GM23248 (cell line): ENCODE data around the gene GABRB3. TPM values are rescaled to one million over a fixed set of nuclear protein-coding genes. Genes with fewer than 3 reads are reported as not detected.

Experiments
- DNase-seq: peaks from one replicate; pipeline ENCODE4 v3.0.0-alpha.2; 2015
- H2AFZ ChIP-seq: fragments of 200-600 bp; sonication (generic); 2 replicates; pipeline ENCODE4 v1.6.1; 2016; ENCODE audit warnings: antibody characterized with exemption
- H3F3A ChIP-seq: fragments of 200-600 bp; sonication (generic); 2 replicates; pipeline ENCODE4 v1.6.1; 2016; ENCODE audit warnings: mild to moderate bottlenecking, antibody characterized with exemption, mixed run types; ENCODE audit not compliant: insufficient read depth
- H3K27ac ChIP-seq: fragments of 200-600 bp; sonication (generic); 2 replicates; pipeline ENCODE4 v1.5.1; 2016; ENCODE audit warnings: mild to moderate bottlenecking
- H3K27me3 ChIP-seq: fragments of 200-600 bp; sonication (generic); replicated peaks from 2 replicates; pipeline ENCODE4 v1.6.1; 2016; ENCODE audit warnings: mild to moderate bottlenecking; ENCODE audit not compliant: insufficient read depth
- H3K36me3 ChIP-seq: fragments of 200-600 bp; sonication (generic); 2 replicates; pipeline ENCODE4 v1.6.1; 2016; ENCODE audit warnings: low read depth, mild to moderate bottlenecking
- H3K4me1 ChIP-seq: fragments of 200-600 bp; sonication (generic); 2 replicates; pipeline ENCODE4 v1.6.1; 2016; ENCODE audit warnings: mild to moderate bottlenecking; ENCODE audit not compliant: insufficient read depth
- H3K4me2 ChIP-seq: fragments of 200-600 bp; sonication (generic); one replicate; pipeline ENCODE4 v1.6.1; 2016; ENCODE audit warnings: mild to moderate bottlenecking; ENCODE audit not compliant: unreplicated experiment
- H3K4me3 ChIP-seq: fragments of 200-600 bp; sonication (generic); 2 replicates; pipeline ENCODE4 v1.5.1; 2016; ENCODE audit warnings: mild to moderate bottlenecking
- H3K79me2 ChIP-seq: fragments of 200-600 bp; sonication (generic); 2 replicates; pipeline ENCODE4 v1.6.1; 2016; ENCODE audit warnings: mild to moderate bottlenecking; ENCODE audit not compliant: insufficient read depth
- H3K9ac ChIP-seq: fragments of 200-600 bp; sonication (generic); 2 replicates; pipeline ENCODE4 v1.6.1; 2016; ENCODE audit warnings: mild to moderate bottlenecking
- H3K9me2 ChIP-seq: fragments of 200-600 bp; sonication (generic); 2 replicates; pipeline ENCODE4 v1.6.1; 2016; ENCODE audit warnings: mixed run types, mild to moderate bottlenecking, moderate library complexity; ENCODE audit not compliant: insufficient read depth
- H3K9me3 ChIP-seq: fragments of 200-600 bp; sonication (generic); one replicate; pipeline ENCODE4 v1.6.1; 2017; ENCODE audit warnings: low read depth
- H4K20me1 ChIP-seq: fragments of 200-600 bp; sonication (generic); 2 replicates; pipeline ENCODE4 v1.6.0; 2016; ENCODE audit not compliant: insufficient read depth
- EZH2 ChIP-seq: fragments of 200-600 bp; sonication (generic); IDR thresholded peaks from 2 replicates; pipeline ENCODE4 v1.6.1; 2018; ENCODE audit warnings: antibody characterized with exemption, mild to moderate bottlenecking; ENCODE audit not compliant: insufficient read depth, poor library complexity, severe bottlenecking
- EZH2phosphoT487 ChIP-seq: fragments of 200-600 bp; sonication (generic); IDR thresholded peaks from 2 replicates; pipeline ENCODE4 v1.6.1; 2018; ENCODE audit warnings: antibody characterized with exemption, moderate library complexity, mild to moderate bottlenecking, low read depth; ENCODE audit not compliant: insufficient read depth
- WGBS, 2 experiments: methylation state at CpG; one replicate each; pipeline ENCODE4 v1.1.6; 2015 to 2017; ENCODE audit warnings: low lambda C conversion rate in 2 of 2, low coverage in 1 of 2; ENCODE audit errors: missing lambda C conversion rate in 2 of 2; 5-methylcytosine and 5-hydroxymethylcytosine counted together
- in situ Hi-C: fragments of 300-500 bp; cut with MboI; formaldehyde crosslinking; loops from 2 replicates; pipeline ENCODE4 v1.15.0; 2020
- polyA plus RNA-seq: library from polyadenylated mRNA; unstranded; fragments of >200 nt; fragmentation: Nextera tagmentation; extraction: Ambion mirVana; gene quantifications from 2 replicates; pipeline ENCODE4 v1.2.1, GENCODE V29; 2016
- total RNA-seq: library from RNA; depleted of rRNA; stranded (reverse); fragments of >200 nt; shearing (Covaris generic); gene quantifications from 2 replicates; pipeline ENCODE4 v1.2.3, GENCODE V29; 2014; rRNA removed

GABRB3 gene
- total and polyA plus RNA-seq, 2 experiments from 2014 or later: 0.15 TPM; not detected in 1

GRCh38 chr15:26516102-26516980, 256.5 kb downstream of the GABRB3 start:
- TF ChIP-seq EZH2phosphoT487: no peak
- no peak for TF ChIP-seq EZH2
- no peak overlapping the region for H2AFZ ChIP-seq
- DNase-seq: no peak
- in situ Hi-C loops: no loop called here
- H3K9me3 ChIP-seq: no peaks in the 10 kb centered on the region
- H3K9me2 ChIP-seq: no peaks in the 10 kb centered on the region
- H3K4me2 ChIP-seq: no peak overlapping the region
- no peaks in the 10 kb centered on the region for H3K4me1 ChIP-seq
- no peak overlapping the region for H3K4me3 ChIP-seq
- H3K79me2 ChIP-seq: no peaks in the 10 kb centered on the region
- H3K36me3 ChIP-seq: no peaks in the 10 kb centered on the region
- no peak overlapping the region for H3K27ac ChIP-seq
- H4K20me1 ChIP-seq: no peaks in the 10 kb centered on the region
- H3K27me3 ChIP-seq: no peaks in the 10 kb centered on the region
- 33 to 43% methylated on average over 16 of the region's 16 CpGs for WGBS, 2 experiments
- H3K9ac ChIP-seq: no peak overlapping the region
- H3F3A ChIP-seq: no peaks in the 10 kb centered on the region

- no peaks in the 10 kb centered on the region for H3F3A ChIP-seq
- no peaks in the 10 kb centered on the region for H3K9me2 ChIP-seq
- in situ Hi-C loops: no loop called here
- no peaks in the 10 kb centered on the region for H4K20me1 ChIP-seq
- no peak overlapping the region for H3K9ac ChIP-seq
- no peak overlapping the region for H3K27ac ChIP-seq
- no peaks in the 10 kb centered on the region for H3K27me3 ChIP-seq
- H3K4me3 ChIP-seq: no peak overlapping the region
- H3K4me2 ChIP-seq: no peak overlapping the region
- H3K36me3 ChIP-seq: no peaks in the 10 kb centered on the region
- no peaks in the 10 kb centered on the region for H3K9me3 ChIP-seq
- H2AFZ ChIP-seq: no peak overlapping the region
- TF ChIP-seq EZH2phosphoT487 (no peak), EZH2 (no peak)
- no peaks in the 10 kb centered on the region for H3K79me2 ChIP-seq
- DNase-seq: no peak
- no peaks in the 10 kb centered on the region for H3K4me1 ChIP-seq
Measured at GRCh38 chr15:26504009-26504408, 268.9 kb downstream of the GABRB3 start.

Other genes with a start within 250 kb of the GABRB3 start
- gene GABRA5, start 94.0 kb upstream of the GABRB3 start, total RNA-seq: 0.22 and 0.25 TPM in 2 replicates
- 0.24 and 0.29 TPM in 2 replicates for gene GABRA5, start 94.0 kb upstream of the GABRB3 start, polyA plus RNA-seq
- not detected in 2 replicates for gene GABRG3, start 198.1 kb upstream of the GABRB3 start, total RNA-seq
- gene GABRG3, start 198.1 kb upstream of the GABRB3 start, polyA plus RNA-seq: not detected in 2 replicates